GM19240 (cell line): Measurements from ENCODE around the gene JAKMIP2.
"Not testable (repeated sequence)": the region's sequence is repeated elsewhere in the genome, so short reads cannot be mapped to it uniquely, and the experiment has no call there.

Source experiments
- DNase-seq: peaks from one replicate; pipeline ENCODE4 v3.0.0; 2011; ENCODE audit warnings: low spot score; ENCODE audit not compliant: insufficient read length

Gene JAKMIP2

DNA sequence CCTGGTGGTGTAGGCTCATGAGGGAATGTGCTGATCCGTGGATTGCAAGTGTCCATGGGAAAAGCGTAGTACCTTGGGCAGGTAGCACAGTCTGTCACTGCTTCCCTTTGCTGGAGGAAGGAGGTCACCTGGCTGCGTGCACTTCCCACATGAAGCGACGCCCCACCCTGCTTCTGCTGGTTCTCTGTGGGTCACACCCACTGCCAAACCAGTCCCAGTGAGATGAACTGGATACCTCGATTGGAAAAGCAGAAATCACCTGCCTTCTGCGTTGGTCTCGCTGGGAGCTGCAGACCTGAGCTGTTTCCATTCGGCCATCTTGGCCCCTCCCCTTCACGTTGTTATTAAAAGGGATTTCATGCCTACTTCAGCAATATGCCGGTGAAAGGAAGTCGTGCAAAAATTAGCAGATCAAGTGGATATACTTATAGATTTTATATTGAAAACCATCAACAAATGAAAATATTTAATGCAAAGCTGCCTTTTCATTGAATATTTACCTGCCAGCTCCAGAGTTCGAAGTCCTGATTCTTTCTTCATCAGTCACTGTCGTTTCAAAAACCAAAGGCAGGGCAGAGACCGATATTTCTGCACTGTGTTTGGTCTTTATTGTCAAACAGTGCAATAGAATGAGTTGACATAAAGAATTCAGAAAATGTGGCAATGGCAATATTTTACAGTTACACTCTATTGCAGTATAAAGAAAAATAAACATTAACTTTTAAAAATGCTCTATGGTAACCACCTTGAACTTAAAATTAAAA is 123.2 kb downstream of the JAKMIP2 start:
- DNase-seq = no peak

DNA sequence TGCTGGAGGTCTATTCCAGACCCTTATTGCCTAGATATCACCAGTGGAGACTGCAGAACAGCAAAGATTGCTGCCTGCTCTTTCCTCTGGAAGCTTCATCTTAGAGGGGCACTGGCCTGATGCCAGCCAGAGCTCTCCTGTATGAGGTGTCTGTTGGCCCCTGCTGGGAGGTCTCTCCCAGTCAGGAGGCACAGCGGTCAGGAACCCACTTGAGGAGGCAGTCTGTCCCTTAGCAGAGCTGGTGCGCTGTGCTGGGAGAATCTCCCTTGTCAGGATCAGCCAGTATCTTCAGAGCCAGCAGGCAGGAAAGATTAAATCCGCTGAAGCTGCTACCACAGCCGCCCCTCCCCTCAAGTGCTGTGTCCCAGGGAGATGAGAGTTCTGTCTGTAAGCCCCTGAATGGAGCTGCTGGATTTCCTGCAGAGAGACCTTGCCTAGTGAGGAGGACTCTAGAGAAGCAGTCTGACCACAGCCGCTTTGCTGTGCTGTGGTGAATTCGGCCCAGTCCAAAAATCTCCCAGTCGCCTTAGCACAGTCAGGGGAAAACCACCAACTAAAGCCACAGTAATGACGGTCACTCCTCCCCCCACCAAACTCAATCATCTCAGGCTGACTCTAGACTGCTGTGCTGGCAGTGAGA is 124.1 kb downstream of the JAKMIP2 start:
- no peak for DNase-seq

DNA sequence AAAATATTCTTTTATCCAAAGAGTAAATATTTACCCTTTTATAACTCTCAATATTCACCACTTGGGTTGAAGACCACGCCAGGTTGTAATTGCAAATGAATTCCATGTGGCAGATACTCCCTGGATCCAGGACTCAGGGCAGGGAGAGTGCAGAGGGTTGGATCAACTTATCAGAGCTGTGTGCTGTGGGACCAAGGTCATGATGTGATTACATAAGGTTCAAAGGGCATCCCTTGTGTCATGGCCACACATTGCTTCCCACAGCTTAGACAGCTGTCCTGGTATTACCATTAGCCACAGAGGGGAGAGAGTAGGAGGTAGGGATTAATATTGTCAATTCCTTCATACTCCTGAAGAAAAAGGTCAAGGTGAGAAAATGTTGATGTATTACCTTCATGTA is 133.9 kb downstream of the JAKMIP2 start:
- DNase-seq = no peak

GRCh38 chr5:147645197-147645596 is 137.3 kb downstream of the JAKMIP2 start:
- no peak for DNase-seq

DNA sequence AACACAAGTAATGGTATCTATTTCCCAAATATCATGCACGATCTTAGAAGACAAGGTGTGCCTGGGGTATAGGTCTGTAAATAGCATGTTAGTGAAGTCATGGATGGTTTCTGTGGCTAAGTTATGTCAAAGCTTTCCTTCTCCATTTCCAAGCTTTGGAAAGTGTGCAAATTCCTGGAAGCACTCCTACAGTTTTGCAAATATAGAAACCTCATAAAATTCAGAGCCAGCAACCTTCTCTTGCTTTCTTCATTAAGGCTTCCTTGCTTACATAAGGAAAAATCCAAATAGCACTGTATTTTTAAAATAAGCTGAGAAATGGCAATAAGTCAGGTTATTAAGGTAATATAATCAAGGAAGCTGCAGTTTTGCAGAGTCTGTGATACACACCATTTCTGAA is 138.1 kb downstream of the JAKMIP2 start:
- DNase-seq = no peak

DNA sequence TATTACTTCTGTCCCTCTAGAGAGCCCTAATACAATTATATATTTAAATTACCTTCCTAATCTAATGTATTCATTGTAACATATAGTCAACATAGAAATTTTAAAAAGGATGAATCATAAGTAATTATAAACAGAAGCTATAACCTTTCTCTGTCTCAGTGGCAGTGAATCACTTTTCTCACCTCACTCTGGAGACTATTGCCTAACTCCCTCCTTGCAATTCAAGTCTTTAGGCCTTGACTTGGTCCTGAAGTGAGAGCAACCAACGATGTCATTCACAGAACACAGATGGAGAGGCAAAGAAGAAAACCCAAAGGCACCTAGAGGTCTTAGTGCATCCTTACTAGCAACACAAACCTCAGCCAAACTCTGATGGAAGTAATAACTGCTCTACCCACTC is 139.4 kb downstream of the JAKMIP2 start:
- DNase-seq = no peak

GRCh38 chr5:147642666-147643065 is 139.9 kb downstream of the JAKMIP2 start:
- no peak for DNase-seq

GRCh38 chr5:147639321-147639720 is 143.2 kb downstream of the JAKMIP2 start:
- DNase-seq = no peak

GRCh38 chr5:147636729-147636984 is 145.9 kb downstream of the JAKMIP2 start:
- no peak for DNase-seq

- DNase-seq = no peak
These were observed 146.4 kb downstream of the JAKMIP2 start for GRCh38 chr5:147635882-147636728.

GRCh38 chr5:147635439-147635838 is 147.1 kb downstream of the JAKMIP2 start:
- not testable (repeated sequence) for DNase-seq

GRCh38 chr5:147633173-147633572 is 149.4 kb downstream of the JAKMIP2 start:
- no peak for DNase-seq

DNA sequence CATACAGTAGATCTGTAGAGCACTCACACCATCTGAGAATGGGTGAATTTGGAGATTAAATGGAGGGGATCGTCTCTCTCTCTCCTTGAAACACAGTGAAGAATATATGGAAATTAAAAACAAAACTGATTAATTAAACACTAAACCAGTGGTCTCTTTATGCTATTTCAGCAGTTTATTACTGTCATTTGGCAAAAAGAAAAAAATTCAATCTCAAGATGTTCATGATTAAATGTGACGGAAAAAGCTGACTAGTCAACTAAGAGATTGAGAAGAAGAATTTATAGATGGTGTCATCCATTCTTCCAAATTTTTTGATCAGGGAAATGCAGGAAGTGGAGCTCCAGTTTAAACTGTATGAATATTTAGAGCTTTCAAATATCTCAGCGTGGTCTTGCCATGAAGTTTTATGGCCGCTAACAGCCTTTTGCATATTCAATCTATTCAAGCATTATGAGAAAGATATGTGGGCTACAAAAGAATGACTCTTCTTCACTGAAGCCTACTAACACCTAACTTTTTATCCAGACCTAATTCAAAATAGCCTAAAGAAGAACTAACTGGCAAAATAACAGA is 151.0 kb downstream of the JAKMIP2 start:
- DNase-seq = no peak

- no peak for DNase-seq
These were observed 153.3 kb downstream of the JAKMIP2 start for GRCh38 chr5:147629196-147629595.

DNA sequence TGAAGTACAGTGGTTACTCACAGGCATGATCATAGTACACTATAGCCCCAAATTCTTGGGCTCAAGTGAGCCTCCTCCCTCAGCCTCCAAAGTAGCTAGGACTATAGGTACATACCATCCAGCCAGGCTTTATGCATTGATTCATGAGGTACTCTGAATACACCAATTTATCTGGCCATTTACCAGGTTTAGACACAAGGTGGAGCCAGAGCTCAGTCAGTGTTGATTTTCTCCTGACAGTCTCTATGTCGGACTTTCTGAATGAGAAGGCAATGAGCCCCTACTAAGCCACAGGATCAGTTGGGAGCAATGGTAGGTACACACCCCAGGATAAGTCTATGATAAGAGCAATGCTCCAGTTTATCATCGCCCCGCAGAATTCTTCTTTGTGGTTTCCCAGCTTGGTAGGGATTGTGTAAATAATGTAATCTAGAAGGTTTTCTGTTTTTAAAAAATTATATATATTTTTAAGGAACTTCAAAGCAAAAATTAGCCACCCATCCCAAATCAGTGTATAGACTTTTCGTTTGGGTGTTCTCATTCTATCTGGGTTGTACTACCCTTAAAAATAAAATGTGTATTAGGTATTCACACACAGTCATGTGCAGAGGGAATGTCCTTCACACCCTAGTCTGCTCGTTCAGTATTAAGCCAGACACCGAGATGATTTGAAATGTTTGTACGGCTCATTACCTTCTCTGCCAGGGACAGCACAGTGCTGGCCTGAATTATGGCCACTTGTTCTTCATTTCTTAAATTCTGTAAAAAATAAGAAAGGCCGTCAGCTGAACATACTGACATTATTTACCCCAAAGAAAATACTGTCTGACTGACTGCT is 154.3 kb downstream of the JAKMIP2 start:
- DNase-seq = peak; percentile 3

GRCh38 chr5:147626464-147626863 is 156.1 kb downstream of the JAKMIP2 start:
- no peak for DNase-seq

- DNase-seq = no peak
These were observed 161.5 kb downstream of the JAKMIP2 start for GRCh38 chr5:147621016-147621415.

DNA sequence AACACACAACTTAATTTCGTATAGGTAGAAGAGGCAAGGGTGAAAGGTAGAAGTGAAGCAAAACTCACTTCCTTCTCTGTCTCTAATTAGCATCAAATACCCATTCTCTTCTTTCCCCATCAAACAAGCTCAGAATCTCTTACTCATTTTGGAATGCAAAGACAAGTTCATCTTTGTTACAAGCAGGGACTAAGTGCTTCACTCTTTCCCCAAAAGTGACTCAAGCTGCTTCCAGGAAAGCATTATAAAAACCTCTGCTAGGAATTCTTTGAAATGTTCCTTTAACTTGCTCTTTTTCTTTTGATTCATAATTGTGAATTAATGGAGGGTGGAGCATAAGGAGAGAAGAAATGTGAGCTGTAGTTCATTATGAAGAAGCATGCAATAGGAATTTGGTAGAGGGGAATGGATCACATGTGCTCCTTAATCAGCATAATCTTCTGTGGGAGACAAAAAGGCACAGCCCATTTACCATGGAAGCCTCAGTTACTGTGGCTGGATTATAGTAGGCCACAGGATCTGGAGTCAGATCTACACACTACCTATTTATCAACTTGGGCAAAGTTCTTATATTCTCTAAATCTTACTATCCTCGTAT is 163.1 kb downstream of the JAKMIP2 start:
- no peak for DNase-seq

GRCh38 chr5:147617711-147618350 is 164.7 kb downstream of the JAKMIP2 start:
- DNase-seq = no peak

- no peak for DNase-seq
These were observed 165.3 kb downstream of the JAKMIP2 start for GRCh38 chr5:147617191-147617606.
